ENCODE measurements around the gene C18orf32. TPM values are rescaled to one million over a fixed set of nuclear protein-coding genes. Genes with fewer than 3 reads are reported as not detected.
"Not testable (repeated sequence)": the region's sequence is repeated elsewhere in the genome, so short reads cannot be mapped to it uniquely, and the experiment has no call there.

C18orf32 gene
- total RNA-seq, 1 donor from 2014 or later = 13.4 TPM

- no peak for DNase-seq
These were observed 13.3 kb upstream of the C18orf32 start for GRCh38 chr18:49500201-49500921.

DNA sequence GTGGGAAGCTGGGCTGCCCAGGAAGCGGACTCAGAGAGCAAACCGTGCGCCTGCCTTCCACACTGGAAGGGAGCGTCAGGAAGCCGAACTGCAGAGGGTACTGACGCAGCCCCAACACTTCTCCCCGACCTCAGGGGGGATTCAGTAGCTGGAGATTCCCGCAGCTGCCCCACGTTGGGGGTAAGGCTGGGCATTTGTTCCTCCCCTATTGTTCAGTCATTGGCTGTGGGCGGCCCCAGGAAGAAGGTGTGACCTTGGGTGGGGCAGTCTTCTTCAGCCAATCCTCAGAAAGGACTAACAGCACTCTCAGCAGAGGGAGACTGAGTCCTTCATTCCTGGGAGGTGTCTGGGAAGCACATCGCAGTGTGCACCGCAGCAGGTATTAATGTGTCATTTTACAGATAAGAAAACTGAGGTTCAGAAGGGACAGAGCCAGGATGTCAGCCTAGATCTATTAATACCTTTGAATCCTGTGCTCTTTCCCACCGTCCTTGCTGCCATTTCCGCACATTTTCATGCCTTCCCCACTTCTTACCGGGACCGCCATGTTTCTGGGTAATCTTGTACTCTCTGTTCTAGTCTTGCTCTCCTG lies 12.1 kb upstream of the C18orf32 start:
- no peak for DNase-seq

- DNase-seq = no peak
These were observed 8.4 kb upstream of the C18orf32 start for GRCh38 chr18:49495480-49495879.

DNA sequence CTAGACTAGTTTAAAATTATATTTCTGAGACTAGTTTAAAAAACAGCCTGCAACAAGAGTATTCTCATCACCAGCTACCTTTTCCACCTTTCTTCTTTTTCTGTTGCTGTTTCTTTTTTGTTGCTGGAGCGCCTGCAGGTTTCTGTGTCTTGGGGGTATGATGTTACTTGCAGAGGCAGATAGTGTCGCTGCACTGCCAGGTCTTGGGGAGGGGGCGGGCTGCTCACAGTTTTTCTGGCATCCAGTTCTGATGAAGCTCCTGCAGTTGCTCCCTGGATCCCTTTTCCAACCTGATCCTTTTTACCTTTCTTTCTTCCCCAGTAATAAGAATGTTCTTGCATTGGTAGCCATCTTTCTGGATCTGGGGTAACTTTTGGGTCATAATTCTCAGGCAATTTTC lies 8.0 kb upstream of the C18orf32 start:
- no peak for DNase-seq

DNA sequence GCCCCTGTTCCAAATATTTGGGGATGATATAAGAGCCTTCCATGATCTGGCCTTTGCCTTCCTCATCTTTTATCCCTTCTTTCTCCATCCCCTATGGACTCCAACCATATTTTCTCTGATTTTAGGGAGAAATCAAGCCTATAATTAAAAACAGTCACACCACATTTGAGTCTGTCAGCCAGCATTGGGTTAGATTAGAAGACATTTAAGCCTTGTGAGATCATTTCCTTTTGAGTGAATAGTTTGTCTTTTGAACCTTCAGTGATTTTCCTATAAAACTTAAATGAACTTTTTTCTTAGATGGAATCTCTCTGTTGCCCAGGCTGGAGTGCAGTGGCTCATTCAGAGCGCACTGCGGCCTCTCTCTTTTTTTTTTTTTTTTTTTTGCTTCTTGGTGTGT lies 7.6 kb upstream of the C18orf32 start:
- DNase-seq = peak; percentile 35

GRCh38 chr18:49492694-49493033 lies 5.6 kb upstream of the C18orf32 start:
- no peak for DNase-seq

DNA sequence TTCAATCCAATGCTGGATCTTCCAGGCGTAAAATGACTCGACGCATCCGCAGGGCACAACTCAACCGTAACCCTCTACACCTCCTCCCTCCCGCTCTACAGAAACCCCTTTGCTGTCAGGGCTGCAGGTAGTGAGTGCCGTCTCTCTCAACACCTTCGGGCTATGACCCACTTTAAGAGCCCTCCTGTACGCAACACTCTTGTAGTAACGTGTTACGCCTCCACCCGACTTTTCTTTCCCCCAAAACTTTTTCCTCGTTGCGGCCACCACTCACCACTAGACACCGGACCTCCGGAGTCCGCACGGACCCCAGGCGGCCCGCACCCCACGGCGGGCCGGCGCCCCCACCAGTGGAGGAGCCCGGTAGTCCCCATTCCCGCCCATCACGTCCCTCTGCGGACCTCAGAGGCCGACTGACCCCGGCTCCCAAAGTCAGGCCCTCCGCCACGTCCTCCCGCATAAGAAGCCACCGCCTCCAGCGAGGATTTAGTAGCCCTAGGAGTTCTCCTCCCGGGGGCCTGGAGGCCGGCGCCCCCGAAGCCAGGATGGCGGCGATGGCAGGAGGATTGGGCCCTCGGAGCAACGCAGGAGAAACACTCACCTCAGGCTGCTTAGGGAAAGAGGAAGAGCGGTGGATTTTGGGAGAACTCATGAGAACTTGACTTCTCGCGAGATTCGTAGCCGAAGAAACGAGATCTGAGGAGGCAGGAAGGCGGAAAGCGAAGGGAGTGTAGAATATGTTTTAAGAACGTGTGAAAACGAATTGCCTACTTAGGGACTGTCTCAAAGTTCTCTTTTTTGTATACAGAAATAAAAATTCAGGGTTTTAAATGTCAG lies 5.0 kb upstream of the C18orf32 start, which contains the start of gene RPL17:
Gene RPL17 (minus strand): TSS at position 609 of the 837 bp plus-strand sequence.
- peak; percentile 100 for DNase-seq

GRCh38 chr18:49491534-49491856 lies 4.5 kb upstream of the C18orf32 start:
- no peak for DNase-seq

DNA sequence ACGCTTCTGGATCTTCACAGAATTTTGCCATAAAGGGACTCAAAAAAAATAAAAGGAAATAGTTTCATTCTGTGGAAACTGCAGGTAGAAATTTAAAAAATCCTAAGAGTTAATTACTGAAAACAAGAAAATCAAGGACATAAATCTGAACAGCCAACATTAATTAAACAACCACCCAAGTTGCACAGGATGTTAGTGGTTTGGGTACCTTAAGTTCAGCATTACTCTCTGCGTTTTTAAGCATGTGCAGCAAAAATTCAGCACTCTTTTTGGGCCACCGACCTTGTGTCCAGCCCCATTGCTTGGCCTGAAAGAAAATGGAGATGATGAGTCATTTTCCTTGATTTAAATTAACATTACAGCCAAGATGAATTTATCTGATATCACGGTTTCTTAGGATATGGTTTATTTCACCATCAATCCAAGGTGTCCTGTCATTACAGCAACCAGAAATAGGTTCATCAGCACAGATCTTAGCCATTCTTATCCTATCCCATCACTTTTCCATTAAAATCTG lies 3.3 kb upstream of the C18orf32 start:
- DNase-seq = no peak

- DNase-seq = no peak
These were observed 777 bp upstream of the C18orf32 start for GRCh38 chr18:49487711-49488310.

DNA sequence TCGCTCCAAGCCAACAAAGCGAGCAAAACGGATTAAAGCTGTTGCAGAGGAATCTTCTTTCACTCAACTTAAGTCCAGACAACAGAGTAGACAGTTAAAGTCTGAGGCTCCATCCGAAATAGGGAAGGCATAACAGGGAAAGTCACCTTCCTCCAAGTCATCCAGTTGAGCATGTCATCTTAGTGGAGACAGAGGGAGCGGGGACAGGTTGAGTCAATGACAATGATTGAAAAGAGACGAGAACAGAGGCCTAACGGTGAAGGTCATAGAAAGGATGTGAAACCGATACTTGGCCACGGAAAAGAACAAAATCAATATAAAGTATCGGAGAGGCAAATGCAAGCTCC lies 455 bp downstream of the C18orf32 start:
- no peak for DNase-seq

DNA sequence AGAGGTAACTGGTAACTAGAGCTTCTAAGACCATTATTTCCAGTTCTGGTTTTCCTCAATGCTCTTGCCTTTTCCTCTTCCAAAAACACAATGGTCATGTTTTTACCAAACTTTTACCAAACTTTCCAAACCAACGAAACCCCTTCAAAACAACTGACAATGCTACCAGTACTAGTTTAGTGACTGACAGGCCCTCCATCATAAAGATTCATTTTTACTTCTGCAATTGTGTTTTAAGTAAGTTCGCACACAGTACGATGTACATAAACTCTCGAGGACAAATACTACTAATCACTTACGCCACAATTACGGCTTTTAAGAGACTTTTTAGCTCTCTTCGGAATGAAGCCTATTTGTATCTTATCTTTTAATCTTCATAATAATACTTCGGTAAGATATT lies 900 bp downstream of the C18orf32 start:
- peak; percentile 23 for DNase-seq

GRCh38 chr18:49483198-49483597 lies 3.8 kb downstream of the C18orf32 start:
- DNase-seq = no peak

DNA sequence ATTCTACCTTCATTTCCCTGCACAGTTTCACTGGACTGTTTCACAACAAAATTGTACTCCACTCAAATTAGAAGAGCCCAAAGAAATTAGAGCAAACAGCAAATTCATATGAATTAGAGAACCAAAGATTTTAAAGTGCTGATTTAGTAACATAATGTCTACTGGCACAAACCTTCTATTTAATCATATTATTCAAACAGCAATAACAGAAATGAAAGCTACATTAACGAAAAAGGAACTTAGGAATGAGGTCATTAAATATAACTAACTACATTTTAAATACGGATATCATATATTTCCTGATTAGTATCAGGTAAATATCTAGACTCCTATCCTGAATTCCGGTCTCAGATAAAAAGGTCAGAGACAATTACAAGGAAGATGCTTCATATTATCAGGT lies 5.1 kb downstream of the C18orf32 start:
- DNase-seq = no peak

GRCh38 chr18:49481317-49481716 lies 5.7 kb downstream of the C18orf32 start:
- DNase-seq = no peak

GRCh38 chr18:49479381-49480137 lies 7.5 kb downstream of the C18orf32 start:
- no peak for DNase-seq

- DNase-seq = peak; percentile 88
These were observed 10.2 kb downstream of the C18orf32 start for GRCh38 chr18:49476664-49477411.

DNA sequence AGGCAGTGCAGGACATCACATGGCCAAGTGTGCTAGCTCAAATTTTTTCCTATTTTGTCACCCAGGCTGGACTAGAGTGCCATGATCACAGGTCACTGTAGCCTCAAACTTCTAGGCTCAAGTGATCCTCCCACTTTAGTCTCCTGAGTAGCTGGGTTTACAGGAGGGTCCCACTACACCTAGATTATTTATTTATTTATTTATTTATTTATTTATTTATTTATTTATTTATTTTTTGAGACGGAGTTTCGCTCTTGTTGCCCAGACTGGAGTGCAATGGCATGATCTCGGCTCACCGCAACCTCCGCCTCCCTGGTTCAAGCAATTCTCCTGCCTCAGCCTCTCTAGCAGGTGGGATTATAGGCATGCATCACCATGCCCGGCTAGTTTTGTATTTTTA lies 12.1 kb downstream of the C18orf32 start:
- DNase-seq = not testable (repeated sequence)

DNA sequence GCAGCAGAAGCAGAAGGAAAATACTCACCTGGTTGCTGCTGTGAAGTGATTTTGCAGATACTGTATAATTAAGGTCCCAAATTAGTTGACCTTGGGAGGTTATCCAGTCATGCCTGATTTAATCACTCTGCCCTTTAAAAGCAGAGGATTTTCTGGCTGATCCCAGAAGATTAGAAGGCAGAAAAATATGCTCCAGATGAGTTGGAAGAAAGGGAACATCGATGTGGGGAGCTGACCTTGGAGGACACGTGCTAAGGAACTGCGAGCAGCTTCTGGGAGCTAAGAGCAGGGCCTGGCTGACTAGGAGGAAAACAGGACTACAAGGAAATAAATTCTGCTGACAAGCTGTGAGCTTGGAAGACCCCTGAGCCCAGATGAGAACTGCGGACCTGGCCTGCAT lies 13.3 kb downstream of the C18orf32 start:
- DNase-seq = no peak

- no peak for DNase-seq
These were observed 14.6 kb downstream of the C18orf32 start for GRCh38 chr18:49472459-49472858.

DNA sequence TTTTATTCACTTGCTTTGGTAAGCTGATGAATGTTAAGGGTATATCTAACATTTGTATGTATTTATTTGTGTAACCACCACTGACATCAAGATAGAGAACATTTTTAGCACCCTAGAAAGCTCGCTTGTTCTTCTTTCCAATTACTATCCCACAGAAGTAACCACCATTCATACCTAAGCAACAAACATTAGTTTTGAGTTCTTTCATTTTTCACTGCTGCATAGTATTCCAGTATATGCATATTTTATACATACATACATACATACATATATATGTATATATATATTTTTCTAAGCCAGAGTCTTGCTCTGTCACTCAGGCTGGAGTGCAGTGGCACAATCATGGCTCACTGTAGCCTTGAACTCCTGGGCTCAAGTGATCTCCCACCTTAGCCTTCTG lies 15.5 kb downstream of the C18orf32 start:
- no peak for DNase-seq

- DNase-seq = no peak
These were observed 19.4 kb downstream of the C18orf32 start for GRCh38 chr18:49467599-49467998.

Data from dermis blood vessel endothelial cell (primary cell).